Stimulated activated CD8-positive, alpha-beta memory T cell treated with anti-CD3 and anti-CD28 coated beads, Interleukin-15, amount 100 ng/mL, for 48 hours (primary cell): ENCODE measurements around the gene LDLRAP1.

ENCODE experiments used
- DNase-seq, 2 donors: peaks; one replicate each; pipeline ENCODE4 v3.0.0-alpha.2; 2020; ENCODE audit warnings: low read depth in 2 of 2

The LDLRAP1 gene

GRCh38 chr1:25524568-25525360 lies 18.6 kb upstream of the LDLRAP1 start:
- no peak for DNase-seq

GRCh38 chr1:25525361-25525688 lies 18.1 kb upstream of the LDLRAP1 start:
- no peak for DNase-seq

GRCh38 chr1:25526753-25527152 lies 16.7 kb upstream of the LDLRAP1 start:
- no peak for DNase-seq

GRCh38 chr1:25527226-25527846 lies 16.1 kb upstream of the LDLRAP1 start:
- no peak for DNase-seq

GRCh38 chr1:25527946-25528595 lies 15.3 kb upstream of the LDLRAP1 start:
- no peak for DNase-seq

- DNase-seq, result no peak
These were observed 14.4 kb upstream of the LDLRAP1 start for GRCh38 chr1:25528881-25529517.

GRCh38 chr1:25529518-25530185 lies 13.8 kb upstream of the LDLRAP1 start:
- DNase-seq, result no peak

GRCh38 chr1:25530186-25531081 lies 13.0 kb upstream of the LDLRAP1 start:
- no peak for DNase-seq

GRCh38 chr1:25531082-25531461 lies 12.3 kb upstream of the LDLRAP1 start:
- DNase-seq, result no peak

- DNase-seq, result no peak
These were observed 10.4 kb upstream of the LDLRAP1 start for GRCh38 chr1:25532970-25533369.

GRCh38 chr1:25533775-25534409 lies 9.5 kb upstream of the LDLRAP1 start:
- DNase-seq, result no peak

- DNase-seq, result no peak
These were observed 9.0 kb upstream of the LDLRAP1 start for GRCh38 chr1:25534410-25534788.

- DNase-seq, result no peak
These were observed 7.3 kb upstream of the LDLRAP1 start for GRCh38 chr1:25536124-25536523.

GRCh38 chr1:25537153-25537831 lies 6.1 kb upstream of the LDLRAP1 start:
- DNase-seq, result no peak

GRCh38 chr1:25538191-25538767 lies 5.1 kb upstream of the LDLRAP1 start:
- DNase-seq, result no peak

GRCh38 chr1:25540750-25541342 lies 2.6 kb upstream of the LDLRAP1 start:
- DNase-seq, result no peak

- no peak for DNase-seq
These were observed 2.0 kb upstream of the LDLRAP1 start for GRCh38 chr1:25541425-25541824.

GRCh38 chr1:25541889-25542658 lies 1.3 kb upstream of the LDLRAP1 start:
- no peak for DNase-seq
